H9 (cell line): ENCODE results near the gene ADIG. TPM values are rescaled to one million over a fixed set of nuclear protein-coding genes. Genes with fewer than 3 reads are reported as not detected.

Source experiments
- DNase-seq: peaks from one replicate; pipeline ENCODE4 v3.0.0-alpha.2; 2017
- H2AFZ ChIP-seq: one replicate; pipeline ENCODE4 v1.6.1; 2013; ENCODE audit warnings: mild to moderate bottlenecking, low read length, control low read depth, moderate library complexity
- H2AK5ac ChIP-seq: 2 replicates; pipeline ENCODE4 v1.6.1; 2013; ENCODE audit warnings: low read length, control low read depth, mixed read lengths; ENCODE audit not compliant: insufficient read length
- H2BK120ac ChIP-seq: one replicate; pipeline ENCODE4 v1.6.1; 2013; ENCODE audit warnings: low read depth, mild to moderate bottlenecking, low read length, control low read depth, inconsistent platforms; ENCODE audit not compliant: poor library complexity, severe bottlenecking
- H2BK12ac ChIP-seq: 2 replicates; pipeline ENCODE4 v1.6.1; 2013; ENCODE audit warnings: low read length, control low read depth, mixed read lengths, low read depth; ENCODE audit not compliant: insufficient read length
- H2BK15ac ChIP-seq: 2 replicates; pipeline ENCODE4 v1.6.1; 2013; ENCODE audit warnings: low read depth, low read length, control low read depth
- H2BK20ac ChIP-seq: one replicate; pipeline ENCODE4 v1.6.1; 2013; ENCODE audit warnings: low read depth, mild to moderate bottlenecking, low read length, control low read depth, inconsistent platforms; ENCODE audit not compliant: poor library complexity, severe bottlenecking
- H2BK5ac ChIP-seq: 2 replicates; pipeline ENCODE4 v1.6.1; 2013; ENCODE audit warnings: low read length, control low read depth, mixed read lengths; ENCODE audit not compliant: insufficient read length
- H3K14ac ChIP-seq: 2 replicates; pipeline ENCODE4 v1.6.1; 2013; ENCODE audit warnings: low read length, control low read depth; ENCODE audit not compliant: insufficient read depth
- H3K18ac ChIP-seq: 2 replicates; pipeline ENCODE4 v1.6.1; 2013; ENCODE audit warnings: low read depth, mild to moderate bottlenecking, mixed read lengths, low read length, control low read depth; ENCODE audit not compliant: insufficient read length
- H3K23ac ChIP-seq: 2 replicates; pipeline ENCODE4 v1.6.1; 2013; ENCODE audit warnings: low read length, control low read depth, mixed read lengths, low read depth; ENCODE audit not compliant: insufficient read length
- H3K23me2 ChIP-seq: 2 replicates; pipeline ENCODE4 v1.6.1; 2013; ENCODE audit warnings: low read depth, mild to moderate bottlenecking, mixed read lengths, low read length, control low read depth; ENCODE audit not compliant: insufficient read length, poor library complexity, severe bottlenecking
- H3K27ac ChIP-seq: 2 replicates; pipeline ENCODE4 v1.5.1; 2013; ENCODE audit warnings: low read length, control low read depth, mixed read lengths, low read depth; ENCODE audit not compliant: insufficient read length
- H3K27me3 ChIP-seq: 2 replicates; pipeline ENCODE4 v1.6.1; 2013; ENCODE audit warnings: low read length, control low read depth, inconsistent platforms; ENCODE audit not compliant: insufficient read depth
- H3K4ac ChIP-seq: 2 replicates; pipeline ENCODE4 v1.6.1; 2013; ENCODE audit warnings: low read depth, mild to moderate bottlenecking, control low read depth, inconsistent platforms, low read length, moderate library complexity
- H3K4me1 ChIP-seq: 2 replicates; pipeline ENCODE4 v1.6.1; 2013; ENCODE audit warnings: low read length, control low read depth, inconsistent platforms; ENCODE audit not compliant: insufficient read depth
- H3K4me2 ChIP-seq: 2 replicates; pipeline ENCODE4 v1.6.1; 2013; ENCODE audit warnings: low read length, control low read depth, mixed read lengths; ENCODE audit not compliant: insufficient read length, insufficient read depth
- H3K56ac ChIP-seq: 2 replicates; pipeline ENCODE4 v1.6.1; 2013; ENCODE audit warnings: low read depth, mild to moderate bottlenecking, mixed read lengths, low read length, control low read depth; ENCODE audit not compliant: insufficient read length
- H3K79me1 ChIP-seq: 2 replicates; pipeline ENCODE4 v1.6.1; 2013; ENCODE audit warnings: low read depth, mild to moderate bottlenecking, moderate library complexity, low read length, control low read depth, inconsistent platforms; ENCODE audit not compliant: insufficient read depth, poor library complexity, severe bottlenecking
- H3K79me2 ChIP-seq: 2 replicates; pipeline ENCODE4 v1.6.1; 2013; ENCODE audit warnings: low read length, control low read depth, inconsistent platforms; ENCODE audit not compliant: insufficient read depth
- H3K9ac ChIP-seq: 2 replicates; pipeline ENCODE4 v1.6.1; 2013; ENCODE audit warnings: low read length, control low read depth, mixed read lengths; ENCODE audit not compliant: insufficient read length; ENCODE audit errors: extremely low read depth
- H3K9me3 ChIP-seq: one replicate; pipeline ENCODE4 v1.6.1; 2013; ENCODE audit warnings: low read depth, low read length, inconsistent platforms; ENCODE audit not compliant: control insufficient read depth
- H3T11ph ChIP-seq: one replicate; pipeline ENCODE4 v1.6.1; 2013; ENCODE audit warnings: mild to moderate bottlenecking, low read length, control low read depth, inconsistent platforms
- H4K20me1 ChIP-seq: one replicate; pipeline ENCODE4 v1.6.1; 2013; ENCODE audit not compliant: control insufficient read depth, insufficient read length, insufficient read depth
- H4K5ac ChIP-seq: 2 replicates; pipeline ENCODE4 v1.6.1; 2013; ENCODE audit warnings: low read depth, mild to moderate bottlenecking, mixed read lengths, low read length, control low read depth; ENCODE audit not compliant: insufficient read length
- H4K8ac ChIP-seq: replicated peaks from 2 replicates; pipeline ENCODE4 v1.6.1; 2013; ENCODE audit warnings: low read length, control low read depth, mixed read lengths, low read depth; ENCODE audit not compliant: insufficient read length
- H4K91ac ChIP-seq: 2 replicates; pipeline ENCODE4 v1.6.1; 2013; ENCODE audit warnings: low read depth, mild to moderate bottlenecking, moderate library complexity, mixed read lengths, low read length, control low read depth; ENCODE audit not compliant: insufficient read length
- H3K27ac Mint-ChIP-seq, 3 experiments: 2 replicates in 2 of 3; 3 replicates in 1 of 3; pipeline ENCODE4 v1.8.0; 2020 to 2021; ENCODE audit warnings: mixed read lengths in 3 of 3, mild to moderate bottlenecking in 1 of 3, moderate library complexity in 1 of 3
- H3K27me3 Mint-ChIP-seq: 2 replicates; pipeline ENCODE4 v1.8.0; 2021; ENCODE audit warnings: low read depth, mild to moderate bottlenecking, moderate library complexity, mixed read lengths
- H3K36me3 Mint-ChIP-seq, 3 experiments: 2 replicates in 2 of 3; 3 replicates in 1 of 3; pipeline ENCODE4 v1.8.0; 2020 to 2021; ENCODE audit warnings: low read depth in 3 of 3, mixed read lengths in 3 of 3; ENCODE audit not compliant: insufficient read depth in 1 of 3
- H3K4me1 Mint-ChIP-seq, 2 experiments: 2 replicates each; pipeline ENCODE4 v1.8.0; 2020; ENCODE audit warnings: mixed read lengths in 2 of 2
- H3K4me3 Mint-ChIP-seq, 2 experiments: 2 replicates in 1 of 2; 3 replicates in 1 of 2; pipeline ENCODE4 v1.8.0; 2020 to 2021; ENCODE audit warnings: mild to moderate bottlenecking in 2 of 2, mixed read lengths in 2 of 2, moderate library complexity in 1 of 2
- H3K9me3 Mint-ChIP-seq, 2 experiments: 2 replicates in 1 of 2; 3 replicates in 1 of 2; pipeline ENCODE4 v1.8.0; 2020; ENCODE audit warnings: mild to moderate bottlenecking in 2 of 2, mixed read lengths in 2 of 2, moderate library complexity in 1 of 2
- CTCF ChIP-seq: fragments of 200-600 bp; sonication (generic); conservative IDR thresholded peaks from 3 replicates; pipeline ENCODE4 v1.8.0; 2021; ENCODE audit warnings: antibody characterized with exemption, mild to moderate bottlenecking
- WGBS: extraction: QIAGEN DNeasy Blood & Tissue Kit; methylation state at CpG from one replicate; pipeline ENCODE4 v1.1.7; 2013; ENCODE audit warnings: missing lambda C conversion rate, low lambda C conversion rate, mixed read lengths; ENCODE audit not compliant: insufficient read length; ENCODE audit errors: extremely low coverage; 5-methylcytosine and 5-hydroxymethylcytosine counted together
- total RNA-seq: library from RNA; stranded (reverse); gene quantifications from 2 replicates; pipeline ENCODE4 v1.2.1, GENCODE V29; 2021

The ADIG gene
- total RNA-seq, 1 experiment from 2014 or later = not detected

- Mint-ChIP-seq H3K4me3 (no peak overlapping the region), H3K4me1 (no peaks in the 10 kb centered on the region), H3K27me3 (no peaks in the 10 kb centered on the region), H3K36me3 (peaks cover 22 to 68% (median 57%) of the 10 kb centered on the region in 3 experiments; a peak in 6 of 7 replicates), H3K27ac (no peak overlapping the region), H3K9me3 (no peaks in the 10 kb centered on the region)
- Histone ChIP-seq H2BK5ac (no peak overlapping the region), H3K14ac (no peak overlapping the region), H3K23ac (no peak overlapping the region), H3T11ph (no peak overlapping the region), H2BK12ac (no peak overlapping the region), H3K4me2 (no peak overlapping the region), H3K56ac (no peak overlapping the region), H3K4me1 (no peaks in the 10 kb centered on the region), H4K20me1 (no peaks in the 10 kb centered on the region), H3K9me3 (no peaks in the 10 kb centered on the region), H4K5ac (no peak overlapping the region), H3K4ac (no peak overlapping the region), H4K8ac (no peak overlapping the region), H2BK120ac (no peak overlapping the region), H2BK20ac (no peak overlapping the region), H2BK15ac (no peak overlapping the region), H2AK5ac (no peak overlapping the region), H4K91ac (no peak overlapping the region), H3K27me3 (no peaks in the 10 kb centered on the region), H3K79me2 (no peaks in the 10 kb centered on the region), H2AFZ (no peak overlapping the region), H3K79me1 (no peaks in the 10 kb centered on the region), H3K23me2 (no peaks in the 10 kb centered on the region), H3K9ac (no peak overlapping the region), H3K18ac (no peak overlapping the region), H3K27ac (no peak overlapping the region)
- DNase-seq = no peak
- TF ChIP-seq CTCF = no peak
- WGBS = no CpG with 5 or more reads among the region's 1 CpG
Measured at GRCh38 chr20:38537176-38537575, 43.8 kb upstream of the ADIG start.
